GM03348 (cell line): ENCODE measurements around the gene TSEN34.
"Not testable (repeated sequence)": the region's sequence is repeated elsewhere in the genome, so short reads cannot be mapped to it uniquely, and the experiment has no call there.

ENCODE experiments used
- DNase-seq: peaks from one replicate; pipeline ENCODE4 v3.0.0; 2012; ENCODE audit warnings: low spot score

The TSEN34 gene

DNA sequence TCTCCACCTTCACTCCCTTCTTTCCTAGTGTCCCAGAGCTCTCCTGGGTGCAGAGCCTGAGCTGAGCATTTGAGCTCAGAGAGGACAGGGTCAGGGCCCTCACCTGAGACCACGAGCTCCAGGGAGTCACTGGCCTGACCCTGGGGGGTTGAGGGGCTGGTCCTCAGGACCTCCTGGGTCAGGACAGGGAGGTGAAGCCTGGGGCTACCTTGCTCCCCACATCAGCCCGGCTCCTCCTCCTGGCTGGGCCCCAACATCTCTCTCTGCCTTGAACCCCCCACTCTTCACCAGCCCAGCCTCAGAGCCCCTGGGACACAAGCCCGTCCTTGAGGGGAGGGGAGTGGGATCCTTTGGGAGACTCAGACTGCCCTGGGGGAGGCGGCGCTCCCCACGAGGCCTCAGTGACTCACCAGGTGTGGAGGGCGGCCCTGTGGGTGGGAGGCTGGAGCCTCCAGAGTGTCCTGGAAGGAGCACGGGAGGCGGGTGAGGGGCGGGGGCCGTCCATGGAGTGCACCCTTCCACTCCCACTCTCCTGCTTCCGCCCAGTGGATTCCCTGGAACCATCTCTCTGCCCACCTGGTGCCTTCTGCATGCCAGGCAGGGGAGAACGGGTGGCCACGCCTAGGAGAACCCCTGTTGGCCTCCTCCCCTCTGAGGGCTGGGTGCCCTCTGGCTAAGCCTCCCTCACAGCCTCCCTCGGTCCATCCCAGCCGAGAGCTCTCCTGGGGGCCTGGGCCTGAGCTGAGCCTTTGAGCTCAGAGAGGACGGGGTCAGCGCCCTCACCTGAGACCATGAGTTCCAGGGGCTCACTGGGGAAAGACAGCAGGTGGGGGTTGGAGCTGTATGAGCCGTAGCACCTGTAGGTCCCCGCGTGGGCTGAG is 48.6 kb downstream of the TSEN34 start:
- not testable (repeated sequence) for DNase-seq

DNA sequence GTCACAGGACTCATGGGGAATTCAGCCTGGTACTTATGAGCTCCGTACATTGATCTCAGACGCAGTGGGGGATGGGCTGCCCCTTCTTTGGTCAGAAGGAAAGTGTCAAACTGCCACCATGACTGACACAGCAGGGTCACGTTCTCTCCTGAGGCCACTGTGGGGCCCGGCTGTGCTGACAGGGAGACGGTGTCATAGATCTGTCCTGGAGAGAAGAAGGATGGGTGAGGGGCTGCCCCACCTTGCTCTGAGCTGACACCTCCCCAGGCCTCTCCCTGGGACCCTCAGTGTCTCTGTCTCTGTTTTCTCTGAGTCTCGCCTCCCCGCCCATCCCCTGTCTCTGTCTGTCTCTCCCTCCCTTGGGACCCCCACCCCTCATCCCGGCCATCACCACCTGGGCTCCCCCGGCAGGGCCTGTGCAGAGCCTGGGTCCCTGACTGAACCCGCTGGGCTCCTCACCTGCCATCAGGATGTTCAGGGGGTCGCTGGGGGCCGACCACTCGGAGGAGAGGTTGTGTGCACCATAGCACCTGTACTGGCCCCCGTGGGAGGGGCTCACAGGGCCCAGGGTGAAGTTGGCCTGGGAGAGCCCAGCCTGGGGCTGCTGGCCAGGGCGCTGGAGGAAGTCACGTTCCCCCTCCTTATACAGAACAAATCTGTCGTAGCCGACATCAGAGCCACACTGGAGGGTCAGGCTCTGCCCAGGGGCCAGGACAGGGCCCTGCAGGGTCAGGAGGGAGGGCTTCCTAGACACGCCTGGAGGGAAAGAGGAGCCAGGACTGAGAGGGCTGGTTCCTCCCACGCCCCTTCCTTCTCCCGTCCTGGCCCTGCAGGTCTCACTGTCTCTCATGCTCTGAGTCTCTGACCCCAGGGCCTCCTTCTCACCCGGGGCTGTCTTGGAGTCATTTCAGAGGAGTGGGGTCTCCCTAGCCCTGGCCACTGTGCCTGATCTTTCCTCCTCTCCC is 49.5 kb downstream of the TSEN34 start:
- DNase-seq, result not testable (repeated sequence)

DNA sequence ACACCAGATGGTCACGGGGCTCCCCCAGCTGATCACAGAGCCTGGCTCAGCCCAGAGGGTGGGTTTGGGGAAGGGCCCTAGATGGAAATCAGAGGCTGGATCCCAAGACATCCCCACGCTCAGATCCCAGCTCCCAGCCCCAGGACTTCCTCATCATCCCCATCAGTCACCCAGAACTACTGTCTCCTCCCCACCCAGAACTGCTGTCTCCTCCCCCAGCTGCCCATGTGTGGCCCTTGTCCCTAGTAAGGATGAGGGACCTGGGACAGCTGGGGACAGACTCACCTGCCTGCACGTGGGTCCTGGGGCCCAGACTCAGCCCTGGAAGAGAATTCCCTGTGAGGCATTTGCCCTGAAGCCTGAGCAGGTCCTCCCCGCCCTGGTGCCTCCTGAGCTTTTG is 51.1 kb downstream of the TSEN34 start:
- not testable (repeated sequence) for DNase-seq

DNA sequence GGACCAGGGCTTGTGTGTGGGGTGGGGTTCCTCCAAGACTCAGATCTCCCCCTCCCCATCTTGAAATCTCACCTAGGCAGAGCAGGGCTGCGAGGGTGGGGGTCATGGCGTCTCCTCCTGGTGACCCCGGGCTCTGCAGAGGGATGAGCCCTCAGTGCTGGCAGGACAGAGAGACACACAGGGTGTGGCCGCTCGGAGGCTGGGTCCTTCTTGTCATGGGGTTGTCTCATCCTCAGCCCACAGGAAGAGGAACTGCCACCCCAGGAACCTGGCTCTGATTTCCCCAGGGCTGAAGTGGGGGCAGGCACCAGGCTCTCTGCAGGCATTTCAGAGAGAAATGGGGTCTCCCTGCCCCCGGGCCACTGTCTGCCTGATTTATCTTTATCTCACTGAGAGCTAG is 51.5 kb downstream of the TSEN34 start, which contains the start of gene LILRA6:
TSS of gene LILRA6 (minus strand) at position 145 of the 400 bp plus-strand sequence.
- not testable (repeated sequence) for DNase-seq

DNA sequence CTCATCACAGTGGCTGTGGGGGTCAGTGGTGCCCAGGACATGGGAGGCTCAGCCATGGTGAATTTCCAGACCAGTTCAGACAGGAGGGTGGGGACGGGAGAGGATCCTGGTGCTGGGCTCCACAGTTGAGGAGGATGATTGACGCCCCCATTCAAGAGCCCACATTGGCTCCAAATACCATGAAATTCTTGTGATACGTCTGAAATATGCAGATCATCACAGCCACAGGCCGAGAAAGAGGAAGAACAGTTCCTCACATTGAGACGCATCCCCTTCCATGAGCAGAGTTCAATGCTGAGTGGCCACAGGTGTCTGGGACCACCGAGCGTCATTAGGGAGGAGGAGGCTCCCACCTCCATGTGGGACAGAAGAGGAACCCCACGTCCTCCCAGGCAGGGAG is 52.7 kb downstream of the TSEN34 start:
- not testable (repeated sequence) for DNase-seq
